GM12878 (cell line): ENCODE data around the gene TNFRSF8. TPM values are rescaled to one million over a fixed set of nuclear protein-coding genes. Genes with fewer than 3 reads are reported as not detected.

ENCODE experiments used
- ATAC-seq: fragments of 200-7000 bp; cut with Tn5 transposase; 3 replicates; pipeline ENCODE4 v1.9.1; 2020; ENCODE audit warnings: mild to moderate bottlenecking, moderate library complexity
- BruUV-seq: library from RNA; stranded (reverse); fragments of 400-500 nt; replicated peaks from 2 replicates; lab custom pipeline; 2021; lab: Mats Ljungman, UMichigan
- CTCF ChIA-PET: fragments of 300-600 bp; sonication (Branson Sonifier 250); formaldehyde crosslinking; extraction: SDS; loops from one replicate; lab custom pipeline; 2021; ENCODE audit warnings: inconsistent platforms; lab: Yijun Ruan, JAX
- POLR2A ChIA-PET: fragments of 350-600 bp; formaldehyde crosslinking; extraction: SDS; loops from one replicate; lab custom pipeline; 2021; ENCODE audit warnings: inconsistent platforms; lab: Charles Lee
- RAD21 ChIA-PET: fragments of 300-600 bp; sonication (Branson Sonifier 250); formaldehyde crosslinking; loops from one replicate; lab custom pipeline; 2023; ENCODE audit warnings: antibody characterized with exemption; ENCODE audit not compliant: unreplicated experiment; lab: Charles Lee
- SMC1A ChIA-PET: fragments of 300-600 bp; sonication (Branson Sonifier 250); formaldehyde crosslinking; loops from one replicate; lab custom pipeline; 2023; ENCODE audit not compliant: unreplicated experiment, uncharacterized antibody; lab: Charles Lee
- DNase-seq: peaks from one replicate; pipeline ENCODE4 v3.0.0-alpha.2; 2011; ENCODE audit warnings: low read depth, low spot score
- FAIRE-seq: peaks from 3 replicates; lab custom pipeline; 2011; peaks lifted over from hg19 to GRCh38; lab: Jason Lieb, UNC
- H2AFZ ChIP-seq: 2 replicates; pipeline ENCODE4 v1.6.0; 2011; ENCODE audit warnings: low read depth, low read length, control low read depth; ENCODE audit not compliant: control insufficient read depth
- H3K27ac ChIP-seq: 2 replicates; pipeline ENCODE4 v1.5.1; 2011; ENCODE audit warnings: control low read depth; ENCODE audit not compliant: control insufficient read depth, insufficient read depth
- H3K27me3 ChIP-seq, 2 experiments: replicated peaks in 1 of 2; 2 replicates each; pipeline versions ENCODE4 v1.6.0 to v1.6.1; 2011; ENCODE audit warnings: low read length in 1 of 2; ENCODE audit not compliant: control insufficient read depth in 2 of 2, insufficient read depth in 2 of 2
- H3K36me3 ChIP-seq, 2 experiments: 2 replicates each; pipeline ENCODE4 v1.5.1; 2011; ENCODE audit warnings: low read length in 1 of 2; ENCODE audit not compliant: control insufficient read depth in 2 of 2, insufficient read depth in 2 of 2
- H3K4me1 ChIP-seq: 2 replicates; pipeline ENCODE4 v1.6.1; 2011; ENCODE audit warnings: mild to moderate bottlenecking, low read length, moderate library complexity, mixed read lengths; ENCODE audit not compliant: control insufficient read depth, insufficient read depth
- H3K4me2 ChIP-seq: 2 replicates; pipeline ENCODE4 v1.6.0; 2011; ENCODE audit warnings: control low read depth; ENCODE audit not compliant: control insufficient read depth, insufficient read depth
- H3K4me3 ChIP-seq: fragments of 200-600 bp; sonication (generic); 2 replicates; pipeline ENCODE4 v1.5.1; 2016
- H3K79me2 ChIP-seq: 2 replicates; pipeline ENCODE4 v1.6.0; 2011; ENCODE audit warnings: low read length; ENCODE audit not compliant: control insufficient read depth, insufficient read depth
- H3K9ac ChIP-seq: 2 replicates; pipeline ENCODE4 v1.8.0; 2011; ENCODE audit warnings: low read length, control low read depth, mixed read lengths; ENCODE audit not compliant: control insufficient read depth, insufficient read depth
- H3K9me3 ChIP-seq: replicated peaks from 3 replicates; pipeline ENCODE4 v1.5.1; 2011; ENCODE audit warnings: mild to moderate bottlenecking, low read length; ENCODE audit not compliant: control insufficient read depth, insufficient read depth
- H4K20me1 ChIP-seq: 2 replicates; pipeline ENCODE4 v1.6.0; 2011; ENCODE audit not compliant: control insufficient read depth, insufficient read depth
- ASH2L ChIP-seq: fragments of 300-600, 200-600 bp; sonication (generic); IDR thresholded peaks from 2 replicates; pipeline ENCODE4 v1.6.1; 2017; ENCODE audit warnings: low read depth, mild to moderate bottlenecking, borderline replicate concordance
- ATF7 ChIP-seq: fragments of 450-650 bp; IDR thresholded peaks from 2 replicates; pipeline ENCODE4 v1.6.1; 2016; ENCODE audit warnings: low read depth, mild to moderate bottlenecking
- BACH1 ChIP-seq: fragments of 450-650 bp; IDR thresholded peaks from 2 replicates; pipeline ENCODE4 v1.6.1; 2017; ENCODE audit warnings: mild to moderate bottlenecking, borderline replicate concordance
- BCL11A ChIP-seq: IDR thresholded peaks from 2 replicates; pipeline ENCODE4 v1.6.1; 2011; ENCODE audit warnings: low read depth, low read length
- CREM ChIP-seq: IDR thresholded peaks from 2 replicates; pipeline ENCODE4 v1.6.1; 2014; ENCODE audit warnings: antibody characterized with exemption, low read depth
- ESRRA ChIP-seq: IDR thresholded peaks from 2 replicates; pipeline ENCODE4 v1.6.1; 2012; ENCODE audit warnings: mild to moderate bottlenecking, low read length, improper control_type of control experiment
- IKZF1 ChIP-seq: fragments of 450-650 bp; conservative IDR thresholded peaks from 2 replicates; pipeline ENCODE4 v1.6.1; 2017; ENCODE audit warnings: antibody characterized with exemption, mild to moderate bottlenecking
- KAT2A ChIP-seq: conservative IDR thresholded peaks from 2 replicates; pipeline ENCODE4 v1.6.1; 2011; ENCODE audit warnings: low read depth, low read length; ENCODE audit not compliant: control insufficient read depth
- KDM1A ChIP-seq: fragments of 200-600 bp; sonication (generic); IDR thresholded peaks from 2 replicates; pipeline ENCODE4 v1.6.1; 2016; ENCODE audit warnings: borderline replicate concordance
- MYB ChIP-seq: fragments of 150-350 bp; IDR thresholded peaks from 2 replicates; pipeline ENCODE4 v1.6.1; 2014; ENCODE audit warnings: mild to moderate bottlenecking, low read depth, low read length, borderline replicate concordance
- PAX5 ChIP-seq: IDR thresholded peaks from 2 replicates; pipeline ENCODE4 v1.6.1; 2011; ENCODE audit warnings: low read depth, low read length, borderline replicate concordance
- RUNX3 ChIP-seq: IDR thresholded peaks from 2 replicates; pipeline ENCODE4 v1.6.1; 2012; ENCODE audit warnings: low read length, inconsistent platforms
- SRF ChIP-seq, 2 experiments: IDR thresholded peaks; 2 replicates each; pipeline ENCODE4 v1.6.1; 2011; ENCODE audit warnings: low read depth in 2 of 2, low read length in 2 of 2, mild to moderate bottlenecking in 1 of 2, moderate library complexity in 1 of 2
- SUPT20H ChIP-seq: IDR thresholded peaks from 2 replicates; pipeline ENCODE4 v1.6.1; 2011; ENCODE audit warnings: low read depth, mild to moderate bottlenecking, low read length, moderate library complexity, borderline replicate concordance; ENCODE audit not compliant: control insufficient read depth
- WGBS: methylation state at CpG from one replicate; pipeline ENCODE4 v1.1.6; 2016; ENCODE audit warnings: low lambda C conversion rate; ENCODE audit not compliant: insufficient replicate concordance, insufficient coverage; ENCODE audit errors: missing lambda C conversion rate; 5-methylcytosine and 5-hydroxymethylcytosine counted together
- in situ Hi-C: fragments of 300-500 bp; cut with MboI; formaldehyde crosslinking; loops from 9 replicates; pipeline ENCODE4 v1.14.3; 2018; ENCODE audit warnings: mixed read lengths
- intact Hi-C: fragments of 100-400 bp; cut with micrococcal nuclease; formaldehyde crosslinking; loops from one replicate; pipeline ENCODE4 v1.14.2; 2022; ENCODE audit not compliant: unreplicated experiment
- polyA plus RNA-seq, 11 experiments: library from polyadenylated mRNA; depleted of rRNA in 4 of 11; unstranded in 6 of 11; stranded (reverse) in 5 of 11; fragments of >200 nt; fragmentation: Nextera tagmentation in 4 of 11; fragmentation: Illumina TruSeq in 1 of 11; extraction: Ambion mirVana in 4 of 11; extraction: Trizol in 1 of 11; gene quantifications; 1 replicate in 1 of 11; 2 replicates in 10 of 11; pipeline versions ENCODE4 v1.2.1 to v1.2.3, GENCODE V29; 2011 to 2016; ENCODE audit warnings: inconsistent platforms in 2 of 11, missing spikeins in 2 of 11, low read depth in 1 of 11
- total RNA-seq, 4 experiments: library from RNA; depleted of rRNA in 3 of 4; stranded (reverse); fragments of >200 nt in 3 of 4; fragmentation: Illumina TruSeq in 1 of 4; extraction: Trizol in 1 of 4; gene quantifications; 2 replicates each; pipeline versions ENCODE4 v1.2.1 to v1.2.3, GENCODE V29; 2013 to 2021
- TF ChIP-seq, protein P1 (sequence below): fragments of 450-650 bp; IDR thresholded peaks from 2 replicates; pipeline ENCODE4 v1.6.1; 2017; ENCODE audit warnings: borderline replicate concordance
- TF ChIP-seq, protein P2 (sequence below): fragments of 450-650 bp; conservative IDR thresholded peaks from 2 replicates; pipeline ENCODE4 v1.6.1; 2017; ENCODE audit warnings: mild to moderate bottlenecking, moderate library complexity

TNFRSF8 gene
- total and polyA plus RNA-seq, 10 of the 15 experiments (the other 5 are each of a cell fraction or from before 2014, with no cell fraction given) = 9.8 to 114 (median 58.8) TPM

DNA sequence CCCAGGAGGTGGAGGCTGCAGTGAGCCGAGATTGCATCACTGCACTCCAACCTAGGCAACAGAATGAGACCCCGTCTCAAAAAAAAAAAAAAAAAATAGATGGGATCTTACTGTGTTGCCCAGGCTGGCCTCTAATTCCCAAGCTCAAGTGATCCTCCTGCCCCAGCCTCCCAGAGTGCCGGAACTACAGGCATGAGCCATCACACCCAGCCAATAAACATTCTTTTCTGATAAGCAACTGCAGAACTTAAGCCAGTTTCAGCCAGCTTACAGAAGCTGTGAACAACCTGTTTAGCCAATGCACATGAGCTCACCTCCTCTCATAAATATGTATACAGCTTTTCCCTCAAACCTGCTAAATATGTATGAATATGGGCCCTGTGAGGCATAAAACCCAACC, 46.9 kb upstream of the TNFRSF8 start:
- Histone ChIP-seq H3K36me3 (peaks cover 11% of the 10 kb centered on the region in 2 experiments; a peak in 3 of 4 replicates), H3K4me1 (peaks cover 4% of the 10 kb centered on the region; the same call in 1 of the 2 replicates), H4K20me1 (no peaks in the 10 kb centered on the region), H3K27ac (no peak overlapping the region), H3K4me3 (no peak overlapping the region), H3K79me2 (peaks cover 15% of the 10 kb centered on the region), H3K9ac (no peak overlapping the region), H3K4me2 (no peak overlapping the region), H3K27me3 (no peaks in the 10 kb centered on the region), H2AFZ (no peak overlapping the region), H3K9me3 (no peaks in the 10 kb centered on the region)
- RAD21 ChIA-PET = interaction anchor here (0.5 kb wide), 1 partner anchor 48 kb away, joined by 3 read pairs; no protein-coding TSS in a partner anchor
- 92% methylated on average over 1 of the region's 3 CpGs for WGBS
- SMC1A ChIA-PET = no interaction called here
- TF ChIP-seq SUPT20H (no peak), KAT2A (no peak), RUNX3 (no peak), KDM1A (no peak), SRF (IDR thresholded peaks at IDR 0.05; ENCODE audit: low read depth in 2 of 2, low read length in 2 of 2) (no peak), ESRRA (no peak), ATF7 (no peak), BACH1 (no peak), MYB (no peak), ASH2L (no peak), PAX5 (no peak), CREM (no peak), BCL11A (no peak), IKZF1 (no peak)
- TF ChIP-seq, protein P1, sequence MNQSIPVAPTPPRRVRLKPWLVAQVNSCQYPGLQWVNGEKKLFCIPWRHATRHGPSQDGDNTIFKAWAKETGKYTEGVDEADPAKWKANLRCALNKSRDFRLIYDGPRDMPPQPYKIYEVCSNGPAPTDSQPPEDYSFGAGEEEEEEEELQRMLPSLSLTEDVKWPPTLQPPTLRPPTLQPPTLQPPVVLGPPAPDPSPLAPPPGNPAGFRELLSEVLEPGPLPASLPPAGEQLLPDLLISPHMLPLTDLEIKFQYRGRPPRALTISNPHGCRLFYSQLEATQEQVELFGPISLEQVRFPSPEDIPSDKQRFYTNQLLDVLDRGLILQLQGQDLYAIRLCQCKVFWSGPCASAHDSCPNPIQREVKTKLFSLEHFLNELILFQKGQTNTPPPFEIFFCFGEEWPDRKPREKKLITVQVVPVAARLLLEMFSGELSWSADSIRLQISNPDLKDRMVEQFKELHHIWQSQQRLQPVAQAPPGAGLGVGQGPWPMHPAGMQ = no peak
- TF ChIP-seq, protein P2, sequence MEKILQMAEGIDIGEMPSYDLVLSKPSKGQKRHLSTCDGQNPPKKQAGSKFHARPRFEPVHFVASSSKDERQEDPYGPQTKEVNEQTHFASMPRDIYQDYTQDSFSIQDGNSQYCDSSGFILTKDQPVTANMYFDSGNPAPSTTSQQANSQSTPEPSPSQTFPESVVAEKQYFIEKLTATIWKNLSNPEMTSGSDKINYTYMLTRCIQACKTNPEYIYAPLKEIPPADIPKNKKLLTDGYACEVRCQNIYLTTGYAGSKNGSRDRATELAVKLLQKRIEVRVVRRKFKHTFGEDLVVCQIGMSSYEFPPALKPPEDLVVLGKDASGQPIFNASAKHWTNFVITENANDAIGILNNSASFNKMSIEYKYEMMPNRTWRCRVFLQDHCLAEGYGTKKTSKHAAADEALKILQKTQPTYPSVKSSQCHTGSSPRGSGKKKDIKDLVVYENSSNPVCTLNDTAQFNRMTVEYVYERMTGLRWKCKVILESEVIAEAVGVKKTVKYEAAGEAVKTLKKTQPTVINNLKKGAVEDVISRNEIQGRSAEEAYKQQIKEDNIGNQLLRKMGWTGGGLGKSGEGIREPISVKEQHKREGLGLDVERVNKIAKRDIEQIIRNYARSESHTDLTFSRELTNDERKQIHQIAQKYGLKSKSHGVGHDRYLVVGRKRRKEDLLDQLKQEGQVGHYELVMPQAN = no peak
- in situ Hi-C loops = no loop called here
- CTCF ChIA-PET = interaction anchor here (0.6 kb wide), 1 partner anchor 11 kb away, joined by 3 read pairs; no protein-coding TSS in a partner anchor
- intact Hi-C loops = no loop called here
- no TSS peak for BruUV-seq
- FAIRE-seq (no peak), ATAC-seq (no peak), DNase-seq (no peak)
- POLR2A ChIA-PET = interaction anchor here (0.6 kb wide), 1 partner anchor 20 kb away, joined by 6 read pairs; no protein-coding TSS in a partner anchor
